OCI-LY7 (cell line): Measurements from ENCODE around the gene TMEM139.

ENCODE experiments used
- CTCF ChIP-seq: fragments of 200-600 bp; sonication (generic); conservative IDR thresholded peaks from 2 replicates; pipeline ENCODE4 v1.5.1; 2014; ENCODE audit warnings: mild to moderate bottlenecking, antibody characterized with exemption, low read length, moderate library complexity, mixed read lengths
- EZH2phosphoT487 ChIP-seq: fragments of 200-600 bp; sonication (generic); IDR thresholded peaks from 2 replicates; pipeline ENCODE4 v1.6.1; 2018; ENCODE audit warnings: low read depth, borderline replicate concordance, mild to moderate bottlenecking, mixed run types, antibody characterized with exemption, low read length, moderate library complexity, mixed read lengths

GRCh38 chr7:143283381-143283780 is 1.4 kb upstream of the TMEM139 start:
- TF ChIP-seq CTCF (no peak), EZH2phosphoT487 (no peak)
